NCI-H524 (cell line): ENCODE data around the gene UMODL1.
A peak's percentile ranks its signal among the peaks of the same experiment; 100 is the strongest.
"Not testable (repeated sequence)": the region's sequence is repeated elsewhere in the genome, so short reads cannot be mapped to it uniquely, and the experiment has no call there.

Experiments used
- DNase-seq, 2 experiments: peaks; one replicate each; lab custom pipeline; 2025; lab: John Stamatoyannopoulos, UW

The UMODL1 gene

GRCh38 chr21:42171091-42172053 lies 100.3 kb downstream of the UMODL1 start:
- no peak for DNase-seq

- no peak for DNase-seq
These were observed 101.7 kb downstream of the UMODL1 start for GRCh38 chr21:42172596-42173483.

- DNase-seq, result peak; percentile 69 to 84
These were observed 103.1 kb downstream of the UMODL1 start for GRCh38 chr21:42174173-42174572.

GRCh38 chr21:42175110-42175710 lies 104.1 kb downstream of the UMODL1 start:
- DNase-seq, result no peak

DNA sequence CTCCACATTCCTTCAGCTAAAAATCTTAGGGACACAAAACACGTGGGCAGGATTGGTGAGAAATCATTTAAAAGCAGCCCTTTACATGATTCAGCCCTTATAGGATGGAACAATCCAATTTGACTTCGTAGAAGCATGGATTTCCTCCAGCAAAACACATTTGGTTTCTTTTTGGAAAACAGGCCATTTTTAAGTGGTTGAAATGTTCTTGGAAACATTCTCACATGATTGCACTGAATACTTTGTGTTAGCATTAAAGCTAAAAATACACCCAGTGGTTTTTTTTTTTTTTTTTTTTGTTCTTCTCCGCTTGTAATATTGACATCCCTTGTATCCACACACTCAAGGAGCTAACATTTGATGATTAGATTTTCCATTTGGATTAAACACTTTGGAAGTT lies 105.7 kb downstream of the UMODL1 start:
- no peak for DNase-seq

DNA sequence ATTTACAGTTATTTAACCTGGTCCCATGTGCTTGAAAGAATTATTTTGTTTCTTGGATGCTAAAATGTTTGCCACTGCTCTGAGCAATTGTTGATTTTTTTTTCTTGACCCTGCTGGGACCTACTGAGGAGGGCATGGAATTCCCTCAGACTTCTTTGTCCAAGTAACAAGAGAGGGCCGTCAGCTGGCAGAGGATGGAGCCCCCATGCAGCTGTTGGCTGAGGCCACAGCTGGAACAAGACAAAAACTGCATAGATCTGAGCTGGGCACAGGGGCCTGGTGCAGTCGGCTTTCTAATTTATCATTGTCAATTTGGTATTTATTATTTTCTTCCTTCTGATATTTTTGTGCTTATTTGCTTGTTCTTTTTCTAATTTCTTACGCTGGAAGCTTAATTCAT lies 108.2 kb downstream of the UMODL1 start:
- no peak for DNase-seq

DNA sequence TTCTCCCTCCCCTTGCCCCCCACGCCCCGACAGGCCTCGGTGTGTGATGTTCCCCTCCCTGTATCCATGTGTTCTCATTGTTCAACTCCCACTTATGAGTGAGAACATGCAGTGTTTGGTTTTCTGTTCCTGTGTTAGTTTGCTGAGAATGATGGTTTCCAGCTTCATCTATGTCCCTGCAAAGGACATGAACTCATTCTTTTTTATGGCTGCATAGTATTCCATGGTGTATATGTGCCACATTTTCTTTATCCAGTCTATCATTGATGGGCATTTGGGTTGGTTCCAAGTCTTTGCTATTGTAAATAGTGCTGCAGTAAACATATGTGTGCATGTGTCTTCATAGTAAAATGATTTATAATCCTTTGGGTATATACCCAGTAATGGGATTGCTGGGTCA lies 108.9 kb downstream of the UMODL1 start:
- not testable (repeated sequence) for DNase-seq

GRCh38 chr21:42182713-42183371 lies 111.7 kb downstream of the UMODL1 start:
- no peak for DNase-seq

- no peak for DNase-seq
These were observed 112.5 kb downstream of the UMODL1 start for GRCh38 chr21:42183374-42184266.

DNA sequence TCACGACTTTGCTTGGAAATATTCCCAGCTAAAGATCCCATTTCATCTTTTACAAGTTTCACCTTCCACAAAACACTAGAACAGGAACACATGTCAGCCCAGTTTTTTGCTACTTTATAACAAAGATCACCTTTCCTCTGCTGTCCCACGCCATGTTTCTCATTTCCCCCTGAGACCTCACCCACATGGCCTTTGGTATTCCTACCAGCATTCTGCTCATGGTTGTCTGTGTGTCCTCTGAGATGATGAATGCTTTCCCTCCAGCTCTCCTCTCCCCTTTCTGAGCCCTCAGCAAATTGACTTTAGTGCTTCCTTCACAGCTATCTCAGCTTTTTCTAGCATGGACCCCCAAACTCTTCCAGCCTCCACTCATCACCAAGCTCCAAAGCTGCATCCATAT lies 115.5 kb downstream of the UMODL1 start:
- DNase-seq, result no peak

DNA sequence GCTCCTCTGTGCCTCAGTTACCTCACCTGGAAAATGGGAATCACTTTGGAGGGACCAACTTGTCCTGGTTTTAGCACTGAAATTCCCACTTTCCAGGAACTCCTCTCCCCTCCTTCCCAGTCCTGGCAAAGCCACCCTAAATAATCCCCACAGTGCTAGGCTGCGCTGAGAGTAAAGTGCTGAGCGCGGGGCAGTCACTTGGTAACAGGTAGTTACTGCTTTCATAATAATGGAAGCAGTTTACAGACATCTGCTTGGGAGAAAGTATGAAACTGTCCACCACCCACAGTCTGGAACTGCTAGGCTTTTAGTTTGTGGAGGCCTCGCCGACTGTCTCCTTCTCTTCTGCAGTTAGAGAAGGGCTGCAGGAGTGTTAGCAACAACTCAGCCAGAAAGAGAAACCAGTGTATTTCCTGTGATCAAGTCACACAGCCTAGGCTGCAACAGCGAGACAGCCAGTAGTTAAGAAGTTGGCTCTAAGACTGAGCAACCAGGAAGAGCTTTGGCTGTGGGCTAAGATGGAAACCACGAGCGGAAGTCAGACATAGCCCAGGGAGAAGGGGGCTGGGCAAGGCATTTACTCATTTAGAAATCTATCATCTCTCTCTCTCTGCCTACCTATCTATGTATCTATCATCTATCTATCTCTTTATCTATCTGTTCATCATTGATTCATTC lies 117.0 kb downstream of the UMODL1 start:
- DNase-seq, result no peak

GRCh38 chr21:42188663-42189062 lies 117.5 kb downstream of the UMODL1 start:
- DNase-seq, result no peak

DNA sequence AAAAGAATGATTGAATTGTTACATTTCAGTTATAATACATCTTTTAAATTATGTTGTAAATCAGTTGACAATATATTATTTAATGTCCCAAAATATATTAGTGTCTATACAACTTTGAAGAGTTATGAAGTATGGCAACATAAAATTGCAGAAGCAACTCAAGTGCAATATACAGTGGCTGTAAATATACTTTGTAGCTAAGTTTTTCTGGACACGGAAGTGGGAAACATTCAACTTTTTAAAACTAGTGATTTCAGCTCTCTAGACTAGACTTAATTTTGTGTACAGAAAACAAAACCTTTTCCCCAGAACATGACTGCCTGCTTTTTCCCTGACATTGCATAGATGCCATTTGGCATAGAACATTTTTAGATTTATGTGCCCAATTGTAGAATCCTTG lies 118.3 kb downstream of the UMODL1 start:
- DNase-seq, result no peak

- no peak for DNase-seq
These were observed 118.9 kb downstream of the UMODL1 start for GRCh38 chr21:42189860-42190485.

- DNase-seq, result no peak
These were observed 119.4 kb downstream of the UMODL1 start for GRCh38 chr21:42190486-42190863.

DNA sequence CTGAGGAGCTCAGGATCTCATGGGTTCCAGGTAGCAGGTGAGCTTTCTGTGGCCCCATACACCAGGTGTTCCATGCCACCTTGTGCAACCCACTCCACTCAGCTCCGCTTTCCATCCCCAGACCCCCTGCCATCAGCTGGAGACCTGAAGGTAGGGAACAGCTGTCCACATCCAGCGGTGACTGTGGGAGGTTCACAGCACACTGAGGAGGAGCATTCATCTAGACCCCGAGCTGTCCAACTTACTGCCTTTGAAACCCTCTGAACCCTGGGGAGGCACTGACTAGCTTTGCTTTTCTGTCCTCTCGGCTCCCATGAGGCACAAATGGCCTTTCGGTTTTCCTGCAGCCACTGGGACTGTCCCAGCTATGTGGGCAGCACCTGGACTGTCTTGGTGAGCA lies 119.9 kb downstream of the UMODL1 start:
- no peak for DNase-seq

DNA sequence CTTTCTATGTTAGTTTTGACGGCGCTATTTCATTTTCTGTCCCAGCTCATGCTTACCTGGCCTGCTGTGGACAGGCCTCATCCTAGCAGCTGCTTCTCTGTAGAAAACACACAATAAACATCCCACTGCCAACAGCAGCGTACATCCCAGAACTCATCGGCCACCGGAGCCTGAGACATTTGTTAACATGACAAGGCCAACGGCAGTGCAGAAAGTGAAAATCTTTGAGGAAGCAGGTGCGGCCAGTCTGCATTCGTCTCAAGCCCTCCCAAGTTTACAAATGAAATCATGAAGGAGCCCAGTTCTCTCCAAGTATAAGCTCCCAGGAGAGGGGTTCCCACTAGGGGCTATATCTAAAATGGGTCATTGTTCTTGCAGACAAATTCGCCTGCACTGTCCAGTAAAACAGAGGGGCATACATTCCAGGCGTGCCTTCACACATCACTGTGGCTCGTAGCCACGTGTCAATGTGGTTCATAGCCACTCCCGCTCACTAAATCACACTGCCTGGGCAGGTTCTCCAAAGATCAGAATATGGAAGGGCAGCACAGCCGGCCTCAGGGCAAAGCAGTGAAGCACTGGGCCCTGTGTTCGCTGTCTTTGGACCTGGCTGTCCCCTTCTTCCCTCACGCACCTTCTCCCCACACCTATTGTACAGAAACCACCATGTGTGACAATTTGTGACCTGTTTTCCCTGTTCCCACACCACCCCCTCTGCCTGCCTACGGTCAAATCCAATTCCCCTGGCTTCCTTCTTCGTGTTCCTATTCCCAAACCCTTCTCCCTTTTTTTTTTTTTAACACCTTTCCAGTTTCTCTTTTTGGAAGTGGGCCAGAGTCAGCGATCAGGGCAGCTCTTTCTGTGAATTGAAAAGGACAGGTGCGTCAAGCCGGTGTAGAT lies 120.8 kb downstream of the UMODL1 start:
- no peak for DNase-seq
